OCI-LY3 (cell line): ENCODE data around the gene NEK8.

Experiments used
- H2AFZ ChIP-seq: fragments of 200-600, 300-600 bp; shearing (Covaris generic); 2 replicates; pipeline ENCODE4 v1.6.0; 2014; ENCODE audit warnings: antibody characterized with exemption, low read depth, low read length
- H3K27ac ChIP-seq: fragments of 200-600, 300-600 bp; sonication (generic); 2 replicates; pipeline ENCODE4 v1.5.1; 2014; ENCODE audit warnings: mild to moderate bottlenecking, low read length, moderate library complexity, mixed read lengths
- H3K27me3 ChIP-seq: fragments of 200-600, 300-600 bp; sonication (generic); 2 replicates; pipeline ENCODE4 v1.6.1; 2014; ENCODE audit warnings: low read depth, low read length, mixed read lengths
- H3K36me3 ChIP-seq: fragments of 200-600, 300-600 bp; sonication (generic); replicated peaks from 2 replicates; pipeline ENCODE3; 2014; ENCODE audit warnings: low read depth, low read length, mixed read lengths
- H3K4me1 ChIP-seq: fragments of 300-600, 200-600 bp; sonication (generic); 2 replicates; pipeline ENCODE4 v1.6.1; 2014; ENCODE audit warnings: low read length, mixed read lengths
- H3K4me2 ChIP-seq: fragments of 200-600, 300-600 bp; sonication (generic); 2 replicates; pipeline ENCODE4 v1.6.1; 2014; ENCODE audit warnings: low read length, mixed read lengths
- H3K4me3 ChIP-seq: fragments of 300-600, 200-600 bp; sonication (generic); 2 replicates; pipeline ENCODE4 v1.5.1; 2014; ENCODE audit warnings: antibody characterized with exemption, mild to moderate bottlenecking, low read length, moderate library complexity
- H3K79me2 ChIP-seq: fragments of 300-600, 200-600 bp; shearing (Covaris generic); 2 replicates; pipeline ENCODE4 v1.6.1; 2014; ENCODE audit warnings: mild to moderate bottlenecking, low read length, mixed read lengths
- H3K9ac ChIP-seq: fragments of 300-600, 200-600 bp; shearing (Covaris generic); 2 replicates; pipeline ENCODE4 v1.6.0; 2014; ENCODE audit warnings: mild to moderate bottlenecking, low read length, moderate library complexity
- H3K9me3 ChIP-seq: fragments of 200-600, 300-600 bp; shearing (Covaris generic); 2 replicates; pipeline ENCODE4 v1.6.1; 2014; ENCODE audit warnings: low read length, mixed read lengths; ENCODE audit not compliant: insufficient read depth
- H4K20me1 ChIP-seq: fragments of 200-600, 300-600 bp; sonication (generic); 2 replicates; pipeline ENCODE4 v1.6.1; 2016; ENCODE audit warnings: low read length, mixed read lengths; ENCODE audit not compliant: insufficient read depth
- EZH2phosphoT487 ChIP-seq: fragments of 200-600 bp; shearing (Covaris generic); IDR thresholded peaks from 2 replicates; pipeline ENCODE4 v1.6.1; 2018; ENCODE audit warnings: antibody characterized with exemption, mixed run types, low read depth
- TF ChIP-seq, protein P1 (sequence below): fragments of 200-600, 300-600 bp; sonication (generic); IDR thresholded peaks from 2 replicates; pipeline ENCODE4 v1.5.1; 2014; ENCODE audit warnings: antibody characterized with exemption, low read length, low read depth

Gene NEK8

DNA sequence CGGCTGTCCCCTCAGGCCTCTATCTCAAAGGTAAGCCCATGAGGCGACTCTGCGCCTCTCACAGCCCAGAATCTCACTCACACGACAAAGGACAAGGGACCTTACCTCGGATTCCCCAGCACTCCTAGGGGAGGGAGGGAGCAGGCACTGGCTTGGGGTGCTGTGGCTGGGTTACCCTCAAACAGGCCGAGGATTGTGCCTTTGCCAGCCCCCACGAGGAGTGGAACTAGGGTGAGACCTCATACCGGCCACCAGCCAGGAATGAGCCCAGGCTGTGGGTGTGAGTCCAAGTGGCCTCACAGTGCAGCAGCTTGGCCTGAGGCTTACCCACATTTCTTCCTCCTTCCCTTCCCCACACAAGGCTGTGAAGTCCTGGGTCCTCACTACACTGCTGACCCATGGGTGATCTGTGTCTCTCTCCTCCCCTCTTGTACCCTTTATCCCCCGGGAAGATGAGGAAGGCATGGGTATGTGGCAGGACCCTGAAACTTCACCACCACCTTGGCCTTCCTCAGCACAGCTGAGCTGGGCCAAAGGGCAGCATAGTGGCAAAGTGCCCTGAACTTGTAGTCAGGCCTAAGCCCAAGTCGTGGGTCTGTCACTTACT, 22.8 kb upstream of the NEK8 start:
- Histone ChIP-seq H3K27ac (no peak overlapping the region), H4K20me1 (no peaks in the 10 kb centered on the region), H3K4me2 (no peak overlapping the region), H2AFZ (no peak overlapping the region), H3K9ac (no peak overlapping the region), H3K36me3 (peaks cover 37% of the 10 kb centered on the region), H3K9me3 (no peaks in the 10 kb centered on the region), H3K4me1 (0 out of 2 replicates have a peak, but pooled peaks cover 2% of the 10 kb centered on the region), H3K79me2 (no peaks in the 10 kb centered on the region), H3K4me3 (no peak overlapping the region), H3K27me3 (no peaks in the 10 kb centered on the region)
- TF ChIP-seq, protein P1, sequence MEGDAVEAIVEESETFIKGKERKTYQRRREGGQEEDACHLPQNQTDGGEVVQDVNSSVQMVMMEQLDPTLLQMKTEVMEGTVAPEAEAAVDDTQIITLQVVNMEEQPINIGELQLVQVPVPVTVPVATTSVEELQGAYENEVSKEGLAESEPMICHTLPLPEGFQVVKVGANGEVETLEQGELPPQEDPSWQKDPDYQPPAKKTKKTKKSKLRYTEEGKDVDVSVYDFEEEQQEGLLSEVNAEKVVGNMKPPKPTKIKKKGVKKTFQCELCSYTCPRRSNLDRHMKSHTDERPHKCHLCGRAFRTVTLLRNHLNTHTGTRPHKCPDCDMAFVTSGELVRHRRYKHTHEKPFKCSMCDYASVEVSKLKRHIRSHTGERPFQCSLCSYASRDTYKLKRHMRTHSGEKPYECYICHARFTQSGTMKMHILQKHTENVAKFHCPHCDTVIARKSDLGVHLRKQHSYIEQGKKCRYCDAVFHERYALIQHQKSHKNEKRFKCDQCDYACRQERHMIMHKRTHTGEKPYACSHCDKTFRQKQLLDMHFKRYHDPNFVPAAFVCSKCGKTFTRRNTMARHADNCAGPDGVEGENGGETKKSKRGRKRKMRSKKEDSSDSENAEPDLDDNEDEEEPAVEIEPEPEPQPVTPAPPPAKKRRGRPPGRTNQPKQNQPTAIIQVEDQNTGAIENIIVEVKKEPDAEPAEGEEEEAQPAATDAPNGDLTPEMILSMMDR = no peak
- TF ChIP-seq EZH2phosphoT487 = no peak

DNA sequence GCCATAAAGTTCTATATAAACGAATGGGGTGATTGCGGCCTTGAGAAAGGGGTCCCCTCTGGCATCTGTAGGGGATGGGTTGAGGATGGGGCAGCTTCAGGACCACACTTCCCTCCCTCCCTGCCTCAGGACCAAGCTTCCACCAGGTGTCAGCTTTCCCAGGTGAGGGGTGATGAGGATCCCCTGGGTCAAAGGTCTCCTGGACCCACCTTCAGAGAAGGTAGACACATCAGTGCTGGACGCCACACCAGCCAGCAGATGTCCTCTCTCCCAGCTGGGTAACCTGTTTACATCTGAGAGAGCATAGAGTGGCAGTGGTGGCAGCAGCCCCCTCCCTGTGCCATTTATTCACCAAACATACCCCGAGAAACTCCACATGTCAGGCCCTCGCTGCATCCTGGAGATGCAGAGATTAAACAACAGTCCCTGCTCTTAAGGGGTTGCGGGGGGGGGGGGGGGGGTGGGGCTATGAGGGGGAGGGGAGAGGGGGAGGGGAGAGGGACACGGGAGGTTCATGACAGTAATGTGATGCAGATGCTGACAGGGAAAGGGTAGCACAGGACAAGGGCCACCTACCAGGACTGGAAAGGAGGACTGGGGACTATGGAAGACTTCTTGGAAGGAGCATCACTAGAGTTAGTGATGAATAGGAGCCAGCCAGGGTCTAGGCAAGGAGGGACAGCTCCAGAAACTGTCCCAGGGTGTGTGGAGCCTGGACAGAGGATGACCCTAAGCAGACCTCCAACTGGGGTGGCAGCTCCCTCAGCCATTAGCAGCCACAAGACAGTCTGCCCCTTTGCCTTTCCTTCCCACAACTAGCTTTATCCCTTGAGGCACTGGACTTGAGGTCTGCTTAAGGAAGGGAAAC, 21.9 kb upstream of the NEK8 start:
- Histone ChIP-seq H3K4me3 (no peak overlapping the region), H3K36me3 (peaks cover 31% of the 10 kb centered on the region), H3K9me3 (no peaks in the 10 kb centered on the region), H3K4me1 (0 out of 2 replicates have a peak, but pooled peaks cover 2% of the 10 kb centered on the region), H4K20me1 (no peaks in the 10 kb centered on the region), H3K4me2 (no peak overlapping the region), H3K27ac (no peak overlapping the region), H3K79me2 (no peaks in the 10 kb centered on the region), H3K27me3 (no peaks in the 10 kb centered on the region), H3K9ac (no peak overlapping the region), H2AFZ (no peak overlapping the region)
- TF ChIP-seq, protein P1 = no peak
- TF ChIP-seq EZH2phosphoT487 = no peak

DNA sequence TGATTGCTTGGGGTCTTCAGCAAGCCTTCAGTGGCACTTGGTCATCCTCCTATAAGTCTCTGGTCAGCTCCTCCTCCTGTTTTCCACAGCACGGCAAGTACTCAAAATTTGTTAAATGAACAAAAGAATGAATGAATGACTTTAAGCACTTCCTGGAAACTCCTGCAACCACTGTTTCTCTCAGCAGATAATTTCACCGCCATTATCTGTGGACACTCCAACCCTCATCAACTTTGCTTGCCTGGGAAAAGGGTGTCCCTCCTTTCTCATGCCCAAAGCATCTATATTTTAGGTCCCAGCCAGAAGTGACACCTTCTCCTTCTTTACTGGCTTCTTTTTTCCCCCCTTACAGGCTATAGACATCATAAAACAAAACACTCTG, 21.3 kb upstream of the NEK8 start:
- H3K4me2 ChIP-seq = no peak overlapping the region
- TF ChIP-seq EZH2phosphoT487 = no peak
- TF ChIP-seq, protein P1 = no peak
- H3K9ac ChIP-seq = no peak overlapping the region
- H2AFZ ChIP-seq = no peak overlapping the region
- peaks cover 26% of the 10 kb centered on the region for H3K36me3 ChIP-seq
- H3K4me3 ChIP-seq = no peak overlapping the region
- no peaks in the 10 kb centered on the region for H3K9me3 ChIP-seq
- no peaks in the 10 kb centered on the region for H3K79me2 ChIP-seq
- H4K20me1 ChIP-seq = no peaks in the 10 kb centered on the region
- H3K27ac ChIP-seq = no peak overlapping the region
- no peaks in the 10 kb centered on the region for H3K27me3 ChIP-seq
- H3K4me1 ChIP-seq = peaks cover 4% of the 10 kb centered on the region; the same call in 1 of the 2 replicates
